K562 (cell line): ENCODE measurements around the gene TMEM217. TPM values are rescaled to one million over a fixed set of nuclear protein-coding genes. Genes with fewer than 3 reads are reported as not detected.

ENCODE experiments used
- CBX5 ChIP-seq: IDR thresholded peaks from 2 replicates; pipeline ENCODE4 v1.6.1; 2014; ENCODE audit warnings: low read depth, borderline replicate concordance
- EWSR1 ChIP-seq: fragments of 450-650 bp; IDR thresholded peaks from 2 replicates; pipeline ENCODE4 v1.6.1; 2018; ENCODE audit warnings: borderline replicate concordance, mild to moderate bottlenecking, low read depth, moderate library complexity; ENCODE audit not compliant: partially characterized antibody
- IFI16 ChIP-seq: fragments of 250-450 bp; sonication (Bioruptor Pico); IDR thresholded peaks from 2 replicates; pipeline ENCODE4 v2.1.2; 2022; ENCODE audit warnings: mild to moderate bottlenecking, inconsistent platforms
- LARP7 ChIP-seq: fragments of 450-650 bp; IDR thresholded peaks from 2 replicates; pipeline ENCODE4 v1.6.1; 2016
- LCOR ChIP-seq: sonication (generic); formaldehyde crosslinking; IDR thresholded peaks from 2 replicates; pipeline ENCODE4 v1.8.0; 2022; ENCODE audit warnings: mild to moderate bottlenecking, missing genetic modification reagents
- PHF20 ChIP-seq: fragments of 450-650 bp; IDR thresholded peaks from 2 replicates; pipeline ENCODE4 v1.6.1; 2018; ENCODE audit not compliant: partially characterized antibody
- RBM25 ChIP-seq: fragments of 200-400 bp; formaldehyde crosslinking; IDR thresholded peaks from 2 replicates; pipeline ENCODE4 v1.6.1; 2018; ENCODE audit warnings: low read length, low read depth, moderate library complexity; ENCODE audit not compliant: severe bottlenecking
- RREB1 ChIP-seq: fragments of 250-450 bp; sonication (Bioruptor Pico); IDR thresholded peaks from 2 replicates; pipeline ENCODE4 v1.4.0; 2020
- SIN3B ChIP-seq: fragments of 450-650 bp; IDR thresholded peaks from 2 replicates; pipeline ENCODE4 v1.6.1; 2017; ENCODE audit warnings: low read depth, mild to moderate bottlenecking, moderate library complexity
- SUPT5H ChIP-seq: fragments of 450-650 bp; IDR thresholded peaks from 2 replicates; pipeline ENCODE4 v1.6.1; 2016
- U2AF1 ChIP-seq: fragments of 200-400 bp; formaldehyde crosslinking; optimal IDR thresholded peaks from 2 replicates; pipeline ENCODE3; 2017; ENCODE audit warnings: mild to moderate bottlenecking, low read depth, low read length, moderate library complexity
- ZBTB2 ChIP-seq: fragments of 450-650 bp; IDR thresholded peaks from 2 replicates; pipeline ENCODE4 v1.6.1; 2016; ENCODE audit warnings: antibody characterized with exemption
- ZNF24 ChIP-seq: fragments of 450-650 bp; IDR thresholded peaks from 2 replicates; pipeline ENCODE4 v1.6.1; 2016
- ZNF324 ChIP-seq: fragments of 250-450 bp; sonication (Bioruptor Pico); IDR thresholded peaks from 2 replicates; pipeline ENCODE4 v1.4.0; 2020; ENCODE audit warnings: mild to moderate bottlenecking
- ZNF384 ChIP-seq: IDR thresholded peaks from 2 replicates; pipeline ENCODE4 v1.6.1; 2012; ENCODE audit warnings: low read depth, low read length, improper control_type of control experiment
- ZNF431 ChIP-seq: sonication (generic); formaldehyde crosslinking; IDR thresholded peaks from 2 replicates; pipeline ENCODE4 v1.8.0; 2022; ENCODE audit warnings: mild to moderate bottlenecking, missing genetic modification reagents
- ZNF449 ChIP-seq: fragments of 250-450 bp; sonication (Bioruptor Pico); IDR thresholded peaks from 2 replicates; pipeline ENCODE4 v1.8.0; 2022; ENCODE audit warnings: moderate library complexity, mild to moderate bottlenecking, inconsistent platforms
- ZNF551 ChIP-seq: fragments of 250-450 bp; sonication (Bioruptor Pico); IDR thresholded peaks from 2 replicates; pipeline ENCODE4 v1.5.0; 2021; ENCODE audit warnings: mild to moderate bottlenecking, moderate library complexity
- polyA plus RNA-seq, 8 experiments: library from polyadenylated mRNA; depleted of rRNA in 4 of 8; stranded (reverse) in 5 of 8; unstranded in 3 of 8; fragments of >200 nt; fragmentation: Nextera tagmentation in 2 of 8; fragmentation: Illumina TruSeq in 1 of 8; extraction: Ambion mirVana in 2 of 8; extraction: Trizol in 1 of 8; gene quantifications; 2 replicates each; pipeline versions ENCODE4 v1.2.1 to v1.2.3, GENCODE V29; 2011 to 2014; ENCODE audit warnings: inconsistent platforms in 1 of 8, missing spikeins in 1 of 8
- total RNA-seq, 7 experiments: library from RNA; depleted of rRNA in 6 of 7; stranded (reverse); fragments of >200 nt in 6 of 7; fragmentation: Illumina TruSeq in 2 of 7; extraction: Trizol in 2 of 7; gene quantifications; 2 replicates each; pipeline versions ENCODE4 v1.2.1 to v1.2.3, GENCODE V29; 2011 to 2021; ENCODE audit warnings: low replicate concordance in 1 of 7
- TF ChIP-seq, protein P1 (sequence below): sonication (generic); formaldehyde crosslinking; IDR thresholded peaks from 2 replicates; pipeline ENCODE4 v1.8.0; 2022; ENCODE audit warnings: mild to moderate bottlenecking, missing genetic modification reagents

The TMEM217 gene
- total and polyA plus RNA-seq, 9 of the 15 experiments (the other 6 are each of a cell fraction or from before 2014, with no cell fraction given) = 1.3 to 8.0 (median 1.9) TPM

GRCh38 chr6:37182736-37183590 lies 75.0 kb downstream of the TMEM217 start (continued):
- TF ChIP-seq ZNF449 (CRISPR knock-in tag) (no peak), ZNF24 (no peak), U2AF1 (no peak), ZNF551 (CRISPR knock-in tag) (no peak), RBM25 (peak; percentile 19), SUPT5H (no peak), LCOR (no peak), IFI16 (CRISPR knock-in tag) (no peak), LARP7 (no peak), ZBTB2 (no peak; the same call in 1 of the 2 replicates), EWSR1 (no peak), SIN3B (no peak), ZNF431 (CRISPR knock-in tag) (no peak), ZNF384 (peak; percentile 50), CBX5 (no peak), PHF20 (no peak), ZNF324 (CRISPR knock-in tag) (peak; percentile 40; the same call in 1 of the 2 replicates), RREB1 (CRISPR knock-in tag) (peak; percentile 89)
- TF ChIP-seq, protein P1, sequence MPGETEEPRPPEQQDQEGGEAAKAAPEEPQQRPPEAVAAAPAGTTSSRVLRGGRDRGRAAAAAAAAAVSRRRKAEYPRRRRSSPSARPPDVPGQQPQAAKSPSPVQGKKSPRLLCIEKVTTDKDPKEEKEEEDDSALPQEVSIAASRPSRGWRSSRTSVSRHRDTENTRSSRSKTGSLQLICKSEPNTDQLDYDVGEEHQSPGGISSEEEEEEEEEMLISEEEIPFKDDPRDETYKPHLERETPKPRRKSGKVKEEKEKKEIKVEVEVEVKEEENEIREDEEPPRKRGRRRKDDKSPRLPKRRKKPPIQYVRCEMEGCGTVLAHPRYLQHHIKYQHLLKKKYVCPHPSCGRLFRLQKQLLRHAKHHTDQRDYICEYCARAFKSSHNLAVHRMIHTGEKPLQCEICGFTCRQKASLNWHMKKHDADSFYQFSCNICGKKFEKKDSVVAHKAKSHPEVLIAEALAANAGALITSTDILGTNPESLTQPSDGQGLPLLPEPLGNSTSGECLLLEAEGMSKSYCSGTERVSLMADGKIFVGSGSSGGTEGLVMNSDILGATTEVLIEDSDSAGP (CRISPR knock-in tag) = no peak
